ENCODE data around the gene IAH1.

DNA sequence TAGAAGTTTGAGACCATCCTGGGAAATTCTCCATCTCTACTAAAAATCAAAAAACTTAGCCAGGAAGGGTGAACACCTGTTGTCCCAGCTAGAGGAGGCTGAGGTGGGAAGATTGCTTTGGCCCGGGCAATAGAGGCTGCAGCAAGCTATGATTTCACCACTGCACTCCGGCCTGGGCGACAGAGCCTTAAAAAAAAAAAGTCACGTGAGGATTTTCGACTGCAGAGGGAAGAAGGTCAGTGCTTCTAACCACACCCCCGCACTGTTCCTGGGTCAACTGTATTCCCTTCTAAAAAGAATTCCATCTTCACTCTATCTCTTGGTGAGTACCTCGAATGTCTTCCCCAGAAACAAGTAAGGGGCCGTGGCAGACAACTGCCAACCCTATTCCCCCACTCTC is 49.9 kb downstream of the IAH1 start:
- TF ChIP-seq, protein P1, sequence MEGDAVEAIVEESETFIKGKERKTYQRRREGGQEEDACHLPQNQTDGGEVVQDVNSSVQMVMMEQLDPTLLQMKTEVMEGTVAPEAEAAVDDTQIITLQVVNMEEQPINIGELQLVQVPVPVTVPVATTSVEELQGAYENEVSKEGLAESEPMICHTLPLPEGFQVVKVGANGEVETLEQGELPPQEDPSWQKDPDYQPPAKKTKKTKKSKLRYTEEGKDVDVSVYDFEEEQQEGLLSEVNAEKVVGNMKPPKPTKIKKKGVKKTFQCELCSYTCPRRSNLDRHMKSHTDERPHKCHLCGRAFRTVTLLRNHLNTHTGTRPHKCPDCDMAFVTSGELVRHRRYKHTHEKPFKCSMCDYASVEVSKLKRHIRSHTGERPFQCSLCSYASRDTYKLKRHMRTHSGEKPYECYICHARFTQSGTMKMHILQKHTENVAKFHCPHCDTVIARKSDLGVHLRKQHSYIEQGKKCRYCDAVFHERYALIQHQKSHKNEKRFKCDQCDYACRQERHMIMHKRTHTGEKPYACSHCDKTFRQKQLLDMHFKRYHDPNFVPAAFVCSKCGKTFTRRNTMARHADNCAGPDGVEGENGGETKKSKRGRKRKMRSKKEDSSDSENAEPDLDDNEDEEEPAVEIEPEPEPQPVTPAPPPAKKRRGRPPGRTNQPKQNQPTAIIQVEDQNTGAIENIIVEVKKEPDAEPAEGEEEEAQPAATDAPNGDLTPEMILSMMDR (IDR thresholded peaks at IDR 0.05), result no peak
- TF ChIP-seq EZH2 (IDR thresholded peaks at IDR 0.05), result no peak
- TF ChIP-seq EZH2phosphoT487 (IDR thresholded peaks at IDR 0.05), result no peak

Data from neural progenitor cell (in vitro differentiated cells).